Vagina (tissue), 2 donors: ENCODE measurements around the gene LMO1.

Source experiments
- CTCF ChIP-seq, 3 experiments: fragments of 450-650 bp in 2 of 3; fragments of 200-600 bp in 1 of 3; sonication (generic) in 1 of 3; IDR thresholded peaks; one replicate each; pipeline ENCODE4 v1.5.1; 2017 to 2019; ENCODE audit warnings: antibody characterized with exemption in 3 of 3, mild to moderate bottlenecking in 2 of 3, moderate library complexity in 2 of 3
- POLR2A ChIP-seq, 2 donors: fragments of 450-650 bp; IDR thresholded peaks; one replicate each; pipeline ENCODE4 v1.6.1; 2017; ENCODE audit warnings: antibody characterized with exemption in 2 of 2, mild to moderate bottlenecking in 2 of 2, moderate library complexity in 2 of 2

- TF ChIP-seq CTCF (IDR thresholded peaks at IDR 0.05) (no peak), POLR2A (IDR thresholded peaks at IDR 0.05) (no peak)
Observed at GRCh38 chr11:8271106-8271886, 7.6 kb upstream of the LMO1 start.
